ENCODE measurements around the gene CD40LG. TPM values are rescaled to one million over a fixed set of nuclear protein-coding genes. Genes with fewer than 3 reads are reported as not detected.

The CD40LG gene
- total RNA-seq, 4 donors from 2014 or later = not detected

DNA sequence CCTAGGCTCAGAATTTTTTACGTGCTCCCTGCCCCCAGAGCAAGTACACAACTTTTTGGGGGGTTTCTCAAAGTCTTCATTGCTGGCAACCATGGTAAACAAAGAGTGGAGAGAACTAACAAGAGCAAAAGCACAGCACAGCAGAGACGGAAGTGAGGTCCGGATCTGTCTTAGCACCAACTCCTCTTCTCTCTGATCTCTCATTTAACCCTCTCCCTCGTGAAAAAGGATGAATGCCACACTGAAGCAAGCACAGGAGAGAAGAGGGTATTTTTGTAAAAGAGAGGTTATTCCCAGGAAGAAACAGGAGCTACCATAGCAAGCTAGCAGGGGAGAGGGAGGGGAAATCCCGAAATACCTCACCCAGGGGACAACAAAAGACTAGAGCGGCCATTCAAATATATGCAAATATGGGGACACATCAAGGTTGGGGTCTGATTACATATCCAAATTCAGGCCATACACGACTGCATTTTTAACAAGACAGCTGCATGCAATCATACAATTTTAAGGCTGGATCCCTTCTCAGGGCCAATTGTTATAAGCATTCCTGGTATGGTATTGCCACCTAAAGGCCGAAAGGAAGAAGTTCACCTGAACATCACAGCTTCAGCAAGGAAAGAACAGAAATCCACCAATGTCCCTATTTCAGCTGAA lies 46.6 kb downstream of the CD40LG start:
- TF ChIP-seq, protein P1, sequence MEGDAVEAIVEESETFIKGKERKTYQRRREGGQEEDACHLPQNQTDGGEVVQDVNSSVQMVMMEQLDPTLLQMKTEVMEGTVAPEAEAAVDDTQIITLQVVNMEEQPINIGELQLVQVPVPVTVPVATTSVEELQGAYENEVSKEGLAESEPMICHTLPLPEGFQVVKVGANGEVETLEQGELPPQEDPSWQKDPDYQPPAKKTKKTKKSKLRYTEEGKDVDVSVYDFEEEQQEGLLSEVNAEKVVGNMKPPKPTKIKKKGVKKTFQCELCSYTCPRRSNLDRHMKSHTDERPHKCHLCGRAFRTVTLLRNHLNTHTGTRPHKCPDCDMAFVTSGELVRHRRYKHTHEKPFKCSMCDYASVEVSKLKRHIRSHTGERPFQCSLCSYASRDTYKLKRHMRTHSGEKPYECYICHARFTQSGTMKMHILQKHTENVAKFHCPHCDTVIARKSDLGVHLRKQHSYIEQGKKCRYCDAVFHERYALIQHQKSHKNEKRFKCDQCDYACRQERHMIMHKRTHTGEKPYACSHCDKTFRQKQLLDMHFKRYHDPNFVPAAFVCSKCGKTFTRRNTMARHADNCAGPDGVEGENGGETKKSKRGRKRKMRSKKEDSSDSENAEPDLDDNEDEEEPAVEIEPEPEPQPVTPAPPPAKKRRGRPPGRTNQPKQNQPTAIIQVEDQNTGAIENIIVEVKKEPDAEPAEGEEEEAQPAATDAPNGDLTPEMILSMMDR (IDR thresholded peaks at IDR 0.05) = no peak
- TF ChIP-seq POLR2A (IDR thresholded peaks at IDR 0.05) = no peak
- 34 to 47% methylated on average over 8 of the region's 8 CpGs for WGBS, 2 donors
- intact Hi-C loops (cut with DNase I; ENCODE audit: low total_unique reads) = loop anchor here (10.0 kb wide), 1 partner anchor 90 kb away; no protein-coding TSS in a partner anchor
- no peak for DNase-seq (ENCODE audit: low spot score in 2 of 2)
- H3K4me3 ChIP-seq (ENCODE audit: low read depth, poor library complexity, severe bottlenecking) = no peak overlapping the region

DNA sequence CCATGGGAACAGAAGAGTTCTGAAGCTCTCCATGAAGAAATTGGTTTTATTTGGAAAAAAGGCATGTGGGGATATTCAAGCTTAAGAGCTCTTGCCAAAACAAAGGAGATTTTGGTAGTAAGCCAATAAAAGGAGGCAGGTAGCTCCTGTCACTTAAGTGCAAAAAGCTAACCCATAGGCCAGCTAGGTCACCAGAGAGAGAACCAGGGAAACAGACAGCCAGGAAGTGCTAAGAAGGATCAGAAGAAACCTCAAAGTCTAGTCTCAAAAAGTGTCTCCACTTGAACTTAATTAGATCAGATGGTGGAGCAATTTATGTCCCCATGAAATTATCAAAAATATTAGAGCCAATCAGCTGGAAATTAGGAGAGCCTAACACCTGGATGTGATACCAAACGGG lies 49.2 kb downstream of the CD40LG start:
- WGBS, 2 donors = 39 to 86% methylated on average over 1 of the region's 1 CpG

DNA sequence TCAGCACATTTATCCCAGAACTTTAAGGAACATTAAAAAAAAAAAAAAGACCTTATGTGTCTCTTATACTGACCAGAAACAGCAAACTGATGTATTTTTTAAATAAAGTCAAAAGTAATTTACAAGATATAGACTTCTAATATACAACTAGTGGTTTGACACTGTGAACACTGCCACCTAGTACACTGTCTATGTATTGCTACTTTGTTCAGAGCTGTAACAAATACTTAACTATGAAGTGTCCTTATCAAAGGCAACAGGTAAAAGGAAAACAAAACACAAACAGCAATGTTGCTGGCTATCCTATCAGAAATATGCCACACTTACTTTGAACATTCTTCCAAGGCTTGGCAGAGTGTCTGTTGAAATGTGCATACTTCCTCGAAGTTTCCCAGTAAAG lies 60.4 kb downstream of the CD40LG start:
- no peak overlapping the region for H3K4me3 ChIP-seq (ENCODE audit: low read depth, poor library complexity, severe bottlenecking)
- intact Hi-C loops (cut with DNase I; ENCODE audit: low total_unique reads) = no loop called here
- TF ChIP-seq, protein P1 (IDR thresholded peaks at IDR 0.05) = no peak
- TF ChIP-seq POLR2A (IDR thresholded peaks at IDR 0.05) = no peak
- 61 to 72% methylated on average over 1 of the region's 1 CpG for WGBS, 2 donors
- no peak for DNase-seq (ENCODE audit: low spot score in 2 of 2)

More for the DNA sequence above, 49.2 kb downstream of the CD40LG start:
- no peak for DNase-seq (ENCODE audit: low spot score in 2 of 2)
- no peak for TF ChIP-seq POLR2A (IDR thresholded peaks at IDR 0.05)
- TF ChIP-seq, protein P1 (IDR thresholded peaks at IDR 0.05) = no peak
- no peak overlapping the region for H3K4me3 ChIP-seq (ENCODE audit: low read depth, poor library complexity, severe bottlenecking)
- intact Hi-C loops (cut with DNase I; ENCODE audit: low total_unique reads) = loop anchor here (10.0 kb wide), 1 partner anchor 92 kb away; no protein-coding TSS in a partner anchor

Other genes starting within 250 kb of the CD40LG start
- gene BRS3, start 160.2 kb upstream of the CD40LG start, total RNA-seq = not detected
- 10 to 100 TPM; 36.0 to 56.2 (median 46.6) TPM for gene HTATSF1, start 150.6 kb upstream of the CD40LG start, total RNA-seq
- gene VGLL1, start 115.9 kb upstream of the CD40LG start, total RNA-seq = under 1 TPM in 1 of 4 donors, not detected in 3; 0.76 TPM
- 1 to 10 TPM; 5.8 to 9.6 (median 7.9) TPM for gene ARHGEF6, start 132.8 kb downstream of the CD40LG start, total RNA-seq
- 100 to 1,000 TPM; 181 to 343 (median 223) TPM for gene RBMX, start 232.6 kb downstream of the CD40LG start, total RNA-seq

Measured in lower leg skin (tissue), 4 donors.